Stomach (tissue), 4 donors: ENCODE results near the gene PCGF2.

Experiments
- POLR2A ChIP-seq, 4 donors: fragments of 450-650 bp; IDR thresholded peaks; one replicate each; pipeline ENCODE4 v1.6.1; 2016; ENCODE audit warnings: antibody characterized with exemption in 4 of 4, control low read depth in 2 of 4, mild to moderate bottlenecking in 1 of 4, moderate library complexity in 1 of 4
- POLR2AphosphoS5 ChIP-seq, 3 donors: sonication (generic); formaldehyde crosslinking; IDR thresholded peaks; one replicate each; pipeline ENCODE4 v1.6.1; 2016; ENCODE audit warnings: antibody characterized with exemption in 3 of 3
- TF ChIP-seq, protein P1 (sequence below), 7 experiments: fragments of 450-650 bp in 4 of 7; fragments of 200-600 bp in 3 of 7; sonication (generic) in 3 of 7; IDR thresholded peaks; one replicate each; pipeline ENCODE4 v1.5.1; 2016 to 2019; ENCODE audit warnings: antibody characterized with exemption in 7 of 7, control low read depth in 2 of 7, mild to moderate bottlenecking in 1 of 7

DNA sequence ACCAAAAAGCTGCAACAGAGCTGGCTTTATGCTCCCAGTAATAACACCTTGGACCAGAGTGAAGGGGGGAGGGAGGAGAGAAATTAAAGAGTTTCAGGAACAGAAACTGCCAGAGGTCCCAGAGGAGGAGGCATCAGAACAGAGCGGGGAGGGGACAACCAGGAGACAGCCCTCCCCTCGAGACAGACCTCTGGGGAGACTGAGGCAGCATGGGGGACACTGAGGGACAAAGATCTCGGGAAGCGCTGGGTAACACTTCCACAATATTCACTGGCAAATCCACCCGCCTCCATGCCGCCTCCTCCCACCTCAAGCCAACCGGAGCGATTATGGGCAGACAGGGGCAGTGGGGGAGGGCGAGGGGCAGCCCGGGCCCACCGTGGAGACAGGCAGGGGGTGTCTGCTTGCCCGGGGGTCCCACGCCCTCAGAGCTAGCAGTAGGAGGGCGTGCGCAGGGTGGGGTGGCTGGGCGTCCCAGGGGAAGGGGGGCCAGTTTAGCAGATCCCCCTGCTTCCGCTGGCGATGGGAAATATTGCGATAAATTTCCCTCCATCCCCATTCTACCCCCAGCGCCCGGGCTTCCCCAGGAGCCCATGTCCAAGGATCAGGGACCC is 1.2 kb downstream of the PCGF2 start:
- TF ChIP-seq POLR2AphosphoS5 (IDR thresholded peaks at IDR 0.05) (no peak), POLR2A (IDR thresholded peaks at IDR 0.05) (no peak)
- TF ChIP-seq, protein P1, sequence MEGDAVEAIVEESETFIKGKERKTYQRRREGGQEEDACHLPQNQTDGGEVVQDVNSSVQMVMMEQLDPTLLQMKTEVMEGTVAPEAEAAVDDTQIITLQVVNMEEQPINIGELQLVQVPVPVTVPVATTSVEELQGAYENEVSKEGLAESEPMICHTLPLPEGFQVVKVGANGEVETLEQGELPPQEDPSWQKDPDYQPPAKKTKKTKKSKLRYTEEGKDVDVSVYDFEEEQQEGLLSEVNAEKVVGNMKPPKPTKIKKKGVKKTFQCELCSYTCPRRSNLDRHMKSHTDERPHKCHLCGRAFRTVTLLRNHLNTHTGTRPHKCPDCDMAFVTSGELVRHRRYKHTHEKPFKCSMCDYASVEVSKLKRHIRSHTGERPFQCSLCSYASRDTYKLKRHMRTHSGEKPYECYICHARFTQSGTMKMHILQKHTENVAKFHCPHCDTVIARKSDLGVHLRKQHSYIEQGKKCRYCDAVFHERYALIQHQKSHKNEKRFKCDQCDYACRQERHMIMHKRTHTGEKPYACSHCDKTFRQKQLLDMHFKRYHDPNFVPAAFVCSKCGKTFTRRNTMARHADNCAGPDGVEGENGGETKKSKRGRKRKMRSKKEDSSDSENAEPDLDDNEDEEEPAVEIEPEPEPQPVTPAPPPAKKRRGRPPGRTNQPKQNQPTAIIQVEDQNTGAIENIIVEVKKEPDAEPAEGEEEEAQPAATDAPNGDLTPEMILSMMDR (IDR thresholded peaks at IDR 0.05): no peak
